Measurements from ENCODE around the gene COL13A1.

Gene COL13A1

DNA sequence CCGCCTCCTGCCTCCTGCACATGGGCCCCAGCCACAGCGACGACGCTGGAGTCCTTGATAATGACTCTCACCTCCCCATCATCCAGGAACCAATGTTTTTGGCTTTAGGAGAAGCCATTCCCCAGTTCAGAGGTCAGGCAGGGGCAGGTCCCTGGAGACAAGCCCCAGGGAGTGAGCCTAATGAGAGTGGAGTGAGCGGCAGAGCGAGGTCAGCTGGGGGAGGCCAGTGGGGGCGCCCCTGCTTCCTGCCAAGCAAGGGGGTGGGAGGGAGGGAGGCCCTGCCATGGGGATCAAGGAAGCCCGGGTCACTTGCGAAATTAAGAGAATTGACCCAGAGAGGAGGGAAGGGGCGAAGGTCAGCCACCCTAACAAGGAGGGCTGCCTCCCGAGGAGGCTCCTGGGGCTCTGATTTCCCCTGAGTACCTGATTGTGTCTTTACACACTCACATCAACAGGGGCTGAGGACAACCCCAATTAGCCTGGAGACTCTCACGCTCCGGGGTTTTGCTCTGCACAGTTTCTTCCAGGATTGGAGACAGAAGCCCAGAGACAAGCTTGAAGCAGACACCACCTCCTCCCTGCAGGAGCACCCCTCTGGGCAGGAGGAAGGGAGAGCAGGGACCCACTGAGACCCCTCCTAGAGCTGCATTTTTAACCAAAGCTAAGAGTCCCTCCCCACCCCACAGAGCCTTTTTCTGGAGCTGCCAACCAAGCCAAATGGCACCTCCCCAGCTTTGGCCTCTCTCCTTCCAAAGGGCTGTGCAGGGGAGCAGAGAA is 112.1 kb downstream of the COL13A1 start:
- DNase-seq: no peak

DNA sequence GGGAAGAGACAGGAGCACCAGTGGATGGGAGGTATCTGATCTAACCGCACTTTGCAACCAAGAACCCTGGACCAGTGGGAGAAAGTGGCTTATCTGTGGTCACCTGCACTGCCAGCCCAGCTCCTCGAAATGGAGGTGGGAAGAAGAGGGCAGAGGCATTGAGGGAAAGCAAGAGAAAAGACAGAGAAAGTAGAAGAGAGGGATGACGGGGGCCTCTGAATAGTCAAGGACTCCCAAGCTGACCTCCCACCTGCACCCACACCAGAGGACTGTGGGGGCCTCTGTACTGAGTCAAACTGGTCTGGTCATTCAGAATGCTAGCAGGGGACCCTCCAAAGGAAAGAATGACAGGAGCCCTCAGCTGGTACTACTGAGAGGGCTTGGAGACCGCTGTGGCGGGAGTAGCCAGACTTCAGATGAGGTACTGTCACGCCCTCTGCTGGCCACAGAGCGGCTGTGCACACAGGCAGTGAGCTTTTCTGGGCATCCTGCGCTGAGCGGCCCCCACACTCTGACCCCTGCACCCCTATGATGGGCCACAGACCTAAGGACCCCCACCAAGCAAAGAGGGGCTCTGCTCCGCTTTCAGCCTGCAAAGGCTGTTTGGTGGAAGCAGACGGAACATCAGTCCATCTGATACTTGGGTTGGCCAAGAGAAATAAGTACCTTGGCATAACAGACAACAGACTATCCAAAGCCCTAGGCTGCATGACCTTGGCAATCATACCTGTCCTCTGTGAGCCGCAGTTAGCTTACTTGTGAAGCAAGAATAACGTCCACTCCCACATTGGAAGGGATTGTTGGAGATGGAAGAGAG is 112.9 kb downstream of the COL13A1 start:
- DNase-seq: peak; percentile 53

DNA sequence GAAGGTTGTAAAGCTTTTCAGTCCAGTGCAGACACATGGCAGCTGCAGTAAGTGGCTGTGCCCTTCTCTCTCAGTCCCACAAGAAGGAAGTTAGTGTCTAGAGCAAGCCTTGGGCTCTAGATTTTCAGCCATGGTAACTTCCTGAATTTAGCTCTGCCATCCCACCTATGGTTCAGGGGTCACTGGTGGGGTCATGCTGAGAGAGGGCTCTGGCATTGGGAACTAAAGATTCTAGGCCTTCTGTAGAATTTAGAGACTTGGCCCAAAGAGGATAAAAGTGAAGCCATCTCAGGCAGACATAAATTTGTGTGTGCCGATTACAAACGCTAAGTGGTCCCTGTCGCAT is 113.5 kb downstream of the COL13A1 start:
- DNase-seq: no peak

DNA sequence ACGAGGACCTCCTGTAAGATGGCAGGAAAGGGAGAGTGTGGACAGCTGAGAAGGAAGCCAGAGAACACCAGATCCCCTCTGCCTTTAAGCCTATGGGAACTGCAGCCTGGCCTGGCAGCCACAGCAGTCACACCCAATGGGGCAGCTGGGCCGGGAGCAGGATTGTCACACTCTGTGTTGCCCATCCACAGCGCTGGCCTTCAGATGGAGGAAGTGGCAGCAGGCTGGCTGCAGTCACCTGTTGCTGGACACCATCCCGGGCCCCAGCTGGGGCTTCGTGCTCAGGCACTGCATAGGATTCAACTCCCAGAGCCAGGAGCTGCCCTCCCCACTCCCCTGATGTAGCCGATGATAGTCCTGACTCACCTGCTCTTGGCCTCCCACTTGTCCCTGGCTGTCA is 114.4 kb downstream of the COL13A1 start:
- no peak for DNase-seq

DNA sequence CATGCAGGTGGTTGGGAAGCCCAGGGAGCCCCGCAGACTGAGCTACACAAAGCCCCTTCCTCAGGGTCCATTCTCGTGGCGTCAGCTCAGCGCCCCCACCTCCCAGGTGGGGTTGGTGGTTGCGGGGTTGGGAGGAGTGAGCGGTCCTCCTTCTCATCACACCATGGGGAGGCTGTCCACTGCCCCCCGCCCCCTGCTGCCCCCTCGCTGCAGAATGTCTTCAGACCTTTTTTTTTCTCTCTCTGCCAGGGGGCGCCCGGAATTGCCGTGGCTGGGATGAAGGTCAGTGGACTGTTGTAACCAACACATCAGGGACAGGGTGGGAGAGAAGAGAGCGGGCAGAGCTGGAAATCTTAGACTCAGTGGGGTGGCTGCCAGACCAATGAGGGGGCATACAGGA is 116.3 kb downstream of the COL13A1 start:
- DNase-seq: no peak

DNA sequence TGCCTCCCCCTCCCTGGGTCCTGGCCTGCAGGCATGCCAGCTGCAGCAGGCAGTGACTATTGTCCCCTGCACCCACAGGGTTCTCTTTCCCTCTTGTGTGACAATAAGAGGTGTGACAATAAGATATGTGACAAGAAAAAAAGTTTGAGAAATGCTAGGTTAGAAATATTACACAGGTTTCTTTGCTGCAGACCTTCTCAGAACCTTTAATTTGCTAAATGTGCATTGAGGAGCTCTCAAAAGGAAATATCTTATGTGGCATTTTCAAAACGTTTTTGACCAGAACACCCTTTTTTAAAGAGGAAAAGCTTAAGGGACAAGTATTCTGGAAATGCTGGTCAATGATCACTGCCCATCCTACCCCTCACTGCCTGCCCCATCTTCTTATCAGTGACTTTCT is 117.5 kb downstream of the COL13A1 start:
- DNase-seq: no peak

DNA sequence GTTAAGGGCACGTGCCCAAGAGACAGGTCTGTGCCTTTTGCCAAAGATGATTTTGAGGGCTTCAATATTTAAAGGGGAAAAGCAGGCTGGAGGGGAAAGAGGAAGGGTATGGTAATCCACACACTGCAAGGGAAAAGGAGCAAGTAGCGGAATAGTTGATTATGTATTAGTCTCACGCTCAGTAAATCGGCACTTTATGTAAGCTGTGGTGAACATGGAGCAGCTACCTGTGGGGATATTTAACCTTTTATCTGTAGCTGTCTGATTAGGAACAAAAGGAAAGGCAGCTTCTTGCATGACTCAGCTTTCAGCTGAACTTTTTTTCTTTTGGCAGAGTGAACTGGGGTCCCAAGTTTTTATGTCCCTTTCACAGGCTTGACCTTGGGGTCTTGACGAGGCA is 123.4 kb downstream of the COL13A1 start:
- no peak for DNase-seq

DNA sequence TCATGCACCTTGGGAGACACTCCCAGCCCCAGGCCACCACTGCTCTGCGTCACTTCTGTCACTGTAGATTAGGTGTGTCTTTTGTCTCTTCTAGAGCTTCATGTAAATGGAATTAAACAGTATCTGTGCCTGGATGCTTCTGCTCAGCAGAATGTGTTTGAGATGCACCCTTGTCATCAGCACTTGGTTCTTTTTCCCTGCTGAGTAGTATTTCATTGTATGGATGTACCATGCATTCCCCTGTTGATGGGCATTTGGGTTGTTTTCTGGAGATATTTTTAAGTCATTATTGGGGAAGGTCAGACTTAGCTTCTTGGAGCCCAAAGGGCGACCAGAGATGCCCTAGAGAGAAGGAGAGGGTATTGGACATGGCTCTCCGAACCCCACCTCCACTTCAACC is 126.6 kb downstream of the COL13A1 start:
- DNase-seq: no peak

DNA sequence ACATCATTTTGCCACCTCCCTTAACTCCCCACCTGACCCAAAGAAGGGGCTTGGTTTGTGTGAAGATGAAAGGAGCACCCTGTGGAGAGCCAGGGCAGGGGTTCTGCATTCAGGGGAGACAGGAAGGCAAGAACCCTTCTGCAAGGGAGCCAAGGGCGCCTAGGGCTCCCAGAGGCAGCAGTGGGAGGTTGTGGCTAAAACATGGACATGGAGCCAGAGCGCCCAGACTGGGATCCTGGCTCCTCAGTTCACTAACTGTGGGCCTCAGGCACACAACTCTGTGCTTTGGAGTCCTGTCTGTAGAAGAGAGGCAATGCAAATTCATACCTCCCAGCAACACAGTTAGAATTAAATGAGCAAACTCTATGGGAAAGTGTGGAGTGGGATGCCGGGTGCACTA is 127.9 kb downstream of the COL13A1 start:
- no peak for DNase-seq

DNA sequence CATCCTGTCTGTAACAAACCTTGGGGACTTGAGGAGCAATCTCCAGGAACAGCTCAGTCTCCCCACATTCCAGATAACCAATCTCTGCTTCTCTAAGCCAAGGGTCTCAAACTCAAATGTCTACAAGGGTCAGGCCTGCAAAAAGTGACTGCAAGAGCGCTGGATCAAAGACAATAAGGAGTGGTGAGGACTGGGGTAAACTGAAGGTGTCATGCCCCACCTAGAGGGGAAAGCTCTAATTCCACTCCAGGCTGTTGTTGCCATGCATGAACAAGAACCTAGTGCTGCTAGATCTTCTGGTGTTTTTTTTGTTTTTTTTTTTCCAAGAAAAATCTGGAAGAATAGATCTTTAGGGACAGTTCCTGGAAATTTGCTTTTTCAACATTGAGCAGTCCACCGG is 133.1 kb downstream of the COL13A1 start:
- no peak for DNase-seq

DNA sequence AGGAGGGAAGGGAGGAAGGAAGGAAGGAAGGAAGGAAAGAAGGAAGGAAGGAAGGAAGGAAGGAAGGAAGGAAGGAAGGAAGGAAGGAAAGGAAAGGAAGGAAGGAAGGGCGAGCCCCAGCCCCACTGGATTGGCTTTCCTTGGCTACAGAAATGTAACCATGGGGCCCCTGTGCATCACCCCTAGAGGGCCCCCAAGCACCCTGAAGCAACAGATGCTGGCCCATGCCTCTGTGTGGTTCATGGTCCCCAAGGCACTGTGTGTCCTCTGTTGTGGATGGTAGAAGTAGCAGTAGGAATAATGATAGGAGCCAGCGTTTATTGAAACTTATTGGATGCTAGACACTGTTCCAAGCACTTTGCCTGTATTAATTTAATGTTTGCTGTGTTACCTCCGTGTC is 134.4 kb downstream of the COL13A1 start:
- DNase-seq: no peak

DNA sequence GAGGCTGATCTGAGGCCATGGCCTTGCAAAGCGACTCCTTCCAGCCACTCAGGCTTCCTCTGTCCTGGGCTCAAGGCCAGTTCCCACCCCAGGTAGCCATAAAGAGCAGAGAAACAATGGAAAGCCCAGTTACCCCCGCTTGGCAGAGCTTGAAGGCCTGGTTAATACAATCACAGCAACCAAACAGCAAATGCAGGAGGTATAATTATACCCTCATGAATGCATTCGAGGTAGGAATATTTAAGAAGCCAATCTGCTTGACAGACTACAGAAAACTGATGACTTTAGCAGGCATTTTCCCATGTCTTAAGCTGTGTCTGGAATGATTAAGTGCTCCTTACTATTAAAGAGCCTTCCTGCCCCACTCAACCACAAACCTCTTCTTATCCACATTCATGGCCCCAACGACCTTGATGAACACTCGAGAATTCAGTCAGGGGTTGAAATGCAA is 136.9 kb downstream of the COL13A1 start:
- DNase-seq: no peak

DNA sequence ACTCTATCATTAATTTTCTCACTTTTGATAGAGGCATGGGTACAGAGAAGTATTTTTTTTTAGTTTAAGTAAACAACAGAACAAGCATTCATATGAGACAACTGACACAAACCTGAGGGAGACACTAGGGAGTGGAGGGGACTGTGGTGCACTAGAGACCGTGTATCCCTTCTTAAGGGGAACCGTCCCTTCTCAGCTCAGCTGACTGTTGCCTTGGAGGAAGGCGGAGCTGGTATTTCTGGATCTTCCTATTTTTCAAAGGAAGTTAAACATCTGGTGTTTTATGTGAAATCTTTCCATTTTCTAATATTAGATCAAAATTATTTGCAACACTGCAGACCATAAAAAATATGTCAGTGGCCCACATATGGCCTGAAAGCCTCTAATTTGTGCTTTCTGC is 137.4 kb downstream of the COL13A1 start:
- no peak for DNase-seq

DNA sequence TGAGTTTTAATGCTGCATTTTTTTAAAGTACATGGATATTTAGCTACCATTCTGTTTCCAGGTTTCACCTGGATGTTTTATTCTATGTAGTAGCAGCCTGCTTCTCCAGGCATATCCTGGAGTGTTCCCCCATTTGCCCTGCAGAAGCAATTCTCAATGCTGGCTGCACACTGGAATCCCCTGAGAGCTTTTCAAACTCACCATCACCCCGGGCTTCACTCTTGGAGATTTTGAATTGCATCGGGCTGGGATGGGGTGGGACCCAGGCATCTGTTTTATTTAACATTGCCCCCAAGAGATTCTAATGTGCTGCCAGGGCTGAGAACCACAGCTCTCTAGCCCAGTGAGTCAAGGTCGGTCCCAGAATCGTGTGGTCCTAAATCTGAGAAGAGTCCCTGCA is 137.8 kb downstream of the COL13A1 start:
- no peak for DNase-seq

DNA sequence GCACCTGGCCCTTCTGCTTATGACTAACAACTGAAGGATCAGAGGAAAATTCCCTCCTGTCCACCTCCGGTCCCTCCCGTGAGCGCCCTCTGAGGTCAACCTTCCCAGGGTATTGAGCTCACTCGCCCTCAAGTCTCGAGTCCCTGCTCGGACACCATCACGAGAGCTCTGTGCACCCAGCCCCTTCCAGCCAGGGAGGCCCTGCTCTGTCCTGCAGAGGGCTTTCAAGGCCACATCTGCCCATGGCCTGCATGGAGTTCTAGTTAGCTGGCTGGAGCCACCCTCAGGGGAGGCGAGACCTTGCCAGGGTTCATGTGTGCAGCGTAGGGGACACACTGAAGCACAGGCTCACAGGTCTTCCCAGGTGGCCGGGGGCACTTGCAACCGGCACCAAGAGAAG is 140.0 kb downstream of the COL13A1 start:
- DNase-seq: no peak

DNA sequence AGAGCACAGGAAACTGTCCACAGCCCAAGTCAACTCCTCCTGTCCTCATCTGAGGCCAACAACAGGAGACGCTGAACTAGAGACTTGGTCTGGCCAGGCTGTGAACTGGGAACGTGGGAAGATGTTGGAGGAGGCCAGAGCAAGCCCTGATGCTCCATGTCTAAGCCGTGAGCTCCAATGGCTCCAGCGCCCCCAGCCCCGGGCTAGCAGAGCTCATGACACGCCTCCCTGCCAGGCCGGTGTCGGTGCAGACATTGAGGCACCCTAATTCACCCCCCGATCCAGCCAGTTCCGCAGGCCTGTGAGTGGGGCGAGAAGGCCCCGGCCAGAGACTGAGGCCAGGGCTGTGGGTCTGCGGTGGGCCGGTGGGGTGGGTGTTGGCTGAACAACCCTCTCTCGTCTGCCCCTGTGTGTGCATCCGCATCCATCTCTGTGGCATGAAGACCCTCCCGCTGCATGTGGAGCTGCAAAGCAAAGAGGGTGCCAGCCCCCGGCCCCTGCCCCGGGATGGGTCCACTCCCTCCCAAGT is 141.7 kb downstream of the COL13A1 start:
- DNase-seq: no peak

DNA sequence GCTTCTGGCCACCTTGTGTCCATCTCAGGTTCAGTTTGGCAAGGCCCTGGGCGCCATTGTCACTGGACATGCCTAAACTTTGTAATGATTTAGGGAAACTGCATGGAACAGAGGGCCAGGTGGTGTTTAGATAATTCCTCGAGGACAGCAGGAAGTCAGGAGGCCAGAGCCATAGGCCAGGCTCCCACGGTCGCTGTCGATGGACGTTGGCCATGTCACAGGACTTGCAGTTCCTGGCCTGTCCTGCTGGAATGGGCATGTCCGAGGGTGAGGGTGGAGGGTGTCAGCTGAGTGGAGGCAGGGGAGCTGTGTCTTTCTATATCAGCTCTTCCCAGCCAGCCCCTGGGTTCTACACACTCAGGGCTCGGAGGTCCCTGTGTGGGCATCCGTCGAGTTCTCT is 143.1 kb downstream of the COL13A1 start:
- DNase-seq: no peak

DNA sequence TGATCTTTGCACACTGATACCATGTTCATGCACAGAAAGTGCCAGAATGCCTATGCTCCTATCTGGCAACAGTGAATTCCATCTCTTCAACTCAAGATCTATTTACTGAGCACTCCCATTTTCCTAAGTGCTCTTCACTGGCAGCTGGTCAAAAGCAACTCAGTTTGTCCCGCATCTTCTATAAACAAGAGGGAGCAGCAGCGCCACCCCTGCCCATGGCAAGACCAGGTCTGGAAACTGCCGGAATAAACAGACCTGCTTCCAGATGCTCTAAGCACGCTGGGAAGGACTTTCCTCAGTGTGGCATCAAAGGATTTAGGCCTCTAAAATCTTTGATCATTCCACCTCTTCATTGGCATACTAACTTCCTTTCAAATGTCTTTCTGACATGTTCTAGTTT is 146.6 kb downstream of the COL13A1 start:
- no peak for DNase-seq

DNA sequence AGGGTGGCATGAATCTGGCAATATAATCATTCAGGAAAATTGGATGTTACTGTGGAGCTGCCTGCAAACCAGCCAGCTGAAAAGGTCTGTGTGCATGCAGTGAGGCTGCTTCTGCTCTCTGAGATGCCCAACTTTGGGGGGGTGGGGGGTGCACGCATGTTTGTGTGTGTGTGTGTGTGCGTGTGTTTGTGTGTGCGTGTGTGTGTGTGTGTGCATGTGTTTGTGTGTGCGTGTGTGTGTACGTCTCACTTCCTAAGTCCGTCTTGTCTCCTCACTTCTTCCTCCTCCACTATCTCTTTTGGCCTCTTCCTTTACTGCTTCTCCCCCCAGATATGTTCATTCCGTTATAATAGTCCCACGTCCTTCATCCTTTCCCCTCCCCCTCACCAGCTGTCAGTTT is 148.1 kb downstream of the COL13A1 start:
- DNase-seq: no peak

DNA sequence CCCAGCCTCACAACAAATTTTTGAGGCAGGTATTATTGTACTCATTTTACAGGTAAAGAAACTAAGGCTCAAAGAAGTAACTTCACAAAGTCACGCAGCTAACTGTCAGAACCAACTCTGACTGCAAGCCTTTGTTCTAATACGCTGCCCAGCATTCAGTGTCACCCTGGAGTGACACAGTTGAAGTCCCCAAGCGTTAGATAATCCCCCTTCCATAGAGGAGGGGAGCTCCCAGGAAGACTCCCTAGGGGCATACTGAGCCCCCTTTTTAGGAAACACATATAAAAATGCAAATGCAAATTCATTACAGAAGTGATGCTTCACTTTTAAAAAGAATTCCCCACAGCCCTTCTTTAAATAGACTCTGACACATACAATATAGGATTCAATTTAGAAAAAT is 150.0 kb downstream of the COL13A1 start:
- no peak for DNase-seq

DNA sequence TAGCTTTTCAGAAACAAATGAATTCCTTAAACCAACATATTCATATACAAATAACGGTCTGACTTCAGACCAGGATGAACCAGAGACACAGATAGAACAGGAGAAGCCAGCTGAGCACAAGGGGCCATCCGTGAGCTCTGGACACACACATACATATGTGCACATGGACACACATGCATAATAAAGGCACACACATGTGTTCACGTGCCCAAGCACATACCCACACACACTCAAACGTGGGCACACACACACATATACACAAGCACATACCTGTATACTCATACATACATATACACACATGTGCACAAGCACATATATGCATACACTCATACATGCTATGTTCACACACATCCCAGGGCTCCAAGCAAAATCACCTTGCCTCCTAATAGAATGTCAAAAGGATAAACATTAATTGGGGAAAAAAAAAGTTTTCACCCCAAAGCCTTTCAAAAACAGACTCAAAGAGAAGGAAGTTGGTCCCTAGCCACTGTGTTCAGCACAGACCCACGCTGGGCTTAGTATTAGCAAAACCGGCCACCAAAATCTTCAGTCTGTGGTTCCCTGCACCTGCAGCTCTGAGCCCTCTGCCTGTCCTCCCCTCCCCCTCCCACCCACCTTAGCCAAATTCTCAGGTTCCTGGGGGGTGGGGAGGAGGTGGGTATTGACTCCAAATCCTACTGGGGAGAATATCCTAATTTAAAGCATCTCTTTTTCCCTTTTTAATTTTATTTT is 150.5 kb downstream of the COL13A1 start:
- no peak for DNase-seq

DNA sequence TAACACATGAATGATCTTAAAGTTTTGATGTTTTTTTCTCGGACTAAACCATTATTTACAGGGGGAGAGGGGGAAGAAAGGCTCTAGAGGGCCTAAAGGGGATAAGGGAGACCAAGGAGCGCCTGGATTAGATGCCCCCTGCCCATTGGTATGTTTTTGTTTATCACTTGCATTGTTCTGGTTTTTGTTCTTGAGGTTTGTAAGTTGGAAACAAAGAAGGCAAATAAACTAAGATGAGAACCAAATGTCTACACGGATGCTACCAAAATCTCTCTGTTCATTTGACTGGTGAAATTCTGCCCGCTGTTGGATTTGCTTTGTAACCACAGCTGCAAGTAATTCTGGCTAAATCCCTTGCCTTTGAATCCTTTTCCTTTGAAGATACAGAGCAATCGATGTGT is 151.1 kb downstream of the COL13A1 start:
- peak; percentile 37 for DNase-seq

DNA sequence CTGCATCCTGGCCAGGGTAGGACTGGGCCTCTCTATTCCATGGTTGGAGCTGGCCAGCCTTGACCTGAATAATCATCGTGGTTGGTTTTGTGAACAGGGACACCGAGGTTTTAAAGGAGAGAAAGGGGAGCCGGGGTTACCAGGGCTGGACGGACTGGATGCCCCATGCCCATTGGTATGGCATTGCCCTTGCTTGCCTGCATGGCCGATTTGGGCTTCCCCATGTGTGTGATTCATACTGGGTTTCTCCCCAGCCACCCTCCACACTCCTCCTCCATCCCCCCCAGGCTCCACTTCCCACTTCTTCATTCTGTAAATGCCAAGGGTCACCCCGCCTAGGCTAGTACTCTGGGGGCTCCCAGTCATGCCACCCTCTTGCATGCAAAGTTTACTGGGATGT is 152.1 kb downstream of the COL13A1 start:
- no peak for DNase-seq

Measured in fibroblast of skin of right quadriceps (primary cell).